HEK293 (cell line): ENCODE results near the gene NAALAD2.

Experiments used
- KLF7 ChIP-seq: fragments of 450-650 bp; formaldehyde crosslinking; IDR thresholded peaks from 2 replicates; pipeline ENCODE4 v1.5.1; 2016; ENCODE audit warnings: missing biosample characterization, missing genetic modification characterization, borderline replicate concordance
- TCF7L2 ChIP-seq: IDR thresholded peaks from 2 replicates; pipeline ENCODE4 v1.6.1; 2011; ENCODE audit warnings: low read depth, mild to moderate bottlenecking, inconsistent platforms, low read length, moderate library complexity, borderline replicate concordance
- YY1 ChIP-seq: fragments of 450-650 bp; formaldehyde crosslinking; IDR thresholded peaks from 2 replicates; pipeline ENCODE4 v1.5.1; 2018; ENCODE audit warnings: missing biosample characterization, missing genetic modification characterization
- ZBTB1 ChIP-seq: fragments of 450-650 bp; formaldehyde crosslinking; IDR thresholded peaks from 2 replicates; pipeline ENCODE4 v1.5.1; 2016; ENCODE audit warnings: missing biosample characterization, missing genetic modification characterization
- ZBTB48 ChIP-seq: fragments of 450-650 bp; formaldehyde crosslinking; IDR thresholded peaks from 2 replicates; pipeline ENCODE4 v1.5.1; 2016; ENCODE audit warnings: missing biosample characterization, missing genetic modification characterization
- ZNF16 ChIP-seq: fragments of 450-650 bp; formaldehyde crosslinking; IDR thresholded peaks from 2 replicates; pipeline ENCODE4 v1.5.1; 2016; ENCODE audit warnings: low read depth, missing biosample characterization, missing genetic modification characterization
- ZNF202 ChIP-seq: fragments of 450-650 bp; formaldehyde crosslinking; IDR thresholded peaks from 2 replicates; pipeline ENCODE4 v1.5.1; 2016; ENCODE audit warnings: missing biosample characterization, missing genetic modification characterization, borderline replicate concordance
- ZNF214 ChIP-seq: fragments of 450-650 bp; formaldehyde crosslinking; IDR thresholded peaks from 2 replicates; pipeline ENCODE4 v1.5.1; 2017; ENCODE audit warnings: missing biosample characterization, mild to moderate bottlenecking, missing genetic modification characterization, borderline replicate concordance
- ZNF792 ChIP-seq: fragments of 450-650 bp; formaldehyde crosslinking; IDR thresholded peaks from 2 replicates; pipeline ENCODE4 v1.5.1; 2016; ENCODE audit warnings: missing biosample characterization, missing genetic modification characterization
- TF ChIP-seq, protein P1 (sequence below): fragments of 450-650 bp; formaldehyde crosslinking; IDR thresholded peaks from 2 replicates; pipeline ENCODE4 v1.5.1; 2016; ENCODE audit warnings: missing biosample characterization, missing genetic modification characterization
- TF ChIP-seq, protein P2 (sequence below): fragments of 450-650 bp; formaldehyde crosslinking; IDR thresholded peaks from 2 replicates; pipeline ENCODE4 v1.5.1; 2016; ENCODE audit warnings: missing biosample characterization, missing genetic modification characterization
- TF ChIP-seq, protein P3 (sequence below): IDR thresholded peaks from 2 replicates; pipeline ENCODE4 v1.6.1; 2011; ENCODE audit warnings: mild to moderate bottlenecking, low read depth, low read length, borderline replicate concordance
- TF ChIP-seq, protein P4 (sequence below): fragments of 450-650 bp; formaldehyde crosslinking; IDR thresholded peaks from 2 replicates; pipeline ENCODE4 v1.5.1; 2016; ENCODE audit warnings: missing biosample characterization, missing genetic modification characterization

DNA sequence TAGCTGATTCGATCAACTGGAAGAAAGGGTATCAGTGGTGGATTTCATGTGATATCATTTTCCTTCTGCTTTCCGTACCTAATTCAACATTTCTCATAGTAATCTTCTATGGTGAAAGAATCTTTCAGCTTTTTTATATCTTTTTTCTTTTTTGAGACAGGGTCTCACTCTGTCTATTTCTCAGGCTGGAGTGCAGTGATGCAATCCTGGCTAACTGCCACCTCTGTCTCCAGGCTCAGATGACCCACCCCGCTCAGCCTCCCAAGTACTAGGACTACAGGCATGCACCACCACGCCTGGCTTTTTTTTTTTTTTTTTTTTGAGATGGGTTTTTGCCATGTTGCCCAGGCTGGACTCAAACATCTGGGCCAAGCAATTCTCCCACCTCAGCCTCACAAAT lies 107.0 kb downstream of the NAALAD2 start:
- TF ChIP-seq, protein P1, sequence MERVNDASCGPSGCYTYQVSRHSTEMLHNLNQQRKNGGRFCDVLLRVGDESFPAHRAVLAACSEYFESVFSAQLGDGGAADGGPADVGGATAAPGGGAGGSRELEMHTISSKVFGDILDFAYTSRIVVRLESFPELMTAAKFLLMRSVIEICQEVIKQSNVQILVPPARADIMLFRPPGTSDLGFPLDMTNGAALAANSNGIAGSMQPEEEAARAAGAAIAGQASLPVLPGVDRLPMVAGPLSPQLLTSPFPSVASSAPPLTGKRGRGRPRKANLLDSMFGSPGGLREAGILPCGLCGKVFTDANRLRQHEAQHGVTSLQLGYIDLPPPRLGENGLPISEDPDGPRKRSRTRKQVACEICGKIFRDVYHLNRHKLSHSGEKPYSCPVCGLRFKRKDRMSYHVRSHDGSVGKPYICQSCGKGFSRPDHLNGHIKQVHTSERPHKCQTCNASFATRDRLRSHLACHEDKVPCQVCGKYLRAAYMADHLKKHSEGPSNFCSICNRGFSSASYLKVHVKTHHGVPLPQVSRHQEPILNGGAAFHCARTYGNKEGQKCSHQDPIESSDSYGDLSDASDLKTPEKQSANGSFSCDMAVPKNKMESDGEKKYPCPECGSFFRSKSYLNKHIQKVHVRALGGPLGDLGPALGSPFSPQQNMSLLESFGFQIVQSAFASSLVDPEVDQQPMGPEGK (tag by site-specific recombination), result no peak
- TF ChIP-seq TCF7L2, result no peak
- no peak for TF ChIP-seq ZBTB48
- TF ChIP-seq, protein P2, sequence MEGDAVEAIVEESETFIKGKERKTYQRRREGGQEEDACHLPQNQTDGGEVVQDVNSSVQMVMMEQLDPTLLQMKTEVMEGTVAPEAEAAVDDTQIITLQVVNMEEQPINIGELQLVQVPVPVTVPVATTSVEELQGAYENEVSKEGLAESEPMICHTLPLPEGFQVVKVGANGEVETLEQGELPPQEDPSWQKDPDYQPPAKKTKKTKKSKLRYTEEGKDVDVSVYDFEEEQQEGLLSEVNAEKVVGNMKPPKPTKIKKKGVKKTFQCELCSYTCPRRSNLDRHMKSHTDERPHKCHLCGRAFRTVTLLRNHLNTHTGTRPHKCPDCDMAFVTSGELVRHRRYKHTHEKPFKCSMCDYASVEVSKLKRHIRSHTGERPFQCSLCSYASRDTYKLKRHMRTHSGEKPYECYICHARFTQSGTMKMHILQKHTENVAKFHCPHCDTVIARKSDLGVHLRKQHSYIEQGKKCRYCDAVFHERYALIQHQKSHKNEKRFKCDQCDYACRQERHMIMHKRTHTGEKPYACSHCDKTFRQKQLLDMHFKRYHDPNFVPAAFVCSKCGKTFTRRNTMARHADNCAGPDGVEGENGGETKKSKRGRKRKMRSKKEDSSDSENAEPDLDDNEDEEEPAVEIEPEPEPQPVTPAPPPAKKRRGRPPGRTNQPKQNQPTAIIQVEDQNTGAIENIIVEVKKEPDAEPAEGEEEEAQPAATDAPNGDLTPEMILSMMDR (tag by site-specific recombination), result no peak
- TF ChIP-seq KLF7 (tag by site-specific recombination), result no peak
- TF ChIP-seq ZBTB1, result no peak
- TF ChIP-seq YY1, result no peak
- TF ChIP-seq, protein P3, sequence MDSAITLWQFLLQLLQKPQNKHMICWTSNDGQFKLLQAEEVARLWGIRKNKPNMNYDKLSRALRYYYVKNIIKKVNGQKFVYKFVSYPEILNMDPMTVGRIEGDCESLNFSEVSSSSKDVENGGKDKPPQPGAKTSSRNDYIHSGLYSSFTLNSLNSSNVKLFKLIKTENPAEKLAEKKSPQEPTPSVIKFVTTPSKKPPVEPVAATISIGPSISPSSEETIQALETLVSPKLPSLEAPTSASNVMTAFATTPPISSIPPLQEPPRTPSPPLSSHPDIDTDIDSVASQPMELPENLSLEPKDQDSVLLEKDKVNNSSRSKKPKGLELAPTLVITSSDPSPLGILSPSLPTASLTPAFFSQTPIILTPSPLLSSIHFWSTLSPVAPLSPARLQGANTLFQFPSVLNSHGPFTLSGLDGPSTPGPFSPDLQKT, result no peak
- TF ChIP-seq, protein P4, sequence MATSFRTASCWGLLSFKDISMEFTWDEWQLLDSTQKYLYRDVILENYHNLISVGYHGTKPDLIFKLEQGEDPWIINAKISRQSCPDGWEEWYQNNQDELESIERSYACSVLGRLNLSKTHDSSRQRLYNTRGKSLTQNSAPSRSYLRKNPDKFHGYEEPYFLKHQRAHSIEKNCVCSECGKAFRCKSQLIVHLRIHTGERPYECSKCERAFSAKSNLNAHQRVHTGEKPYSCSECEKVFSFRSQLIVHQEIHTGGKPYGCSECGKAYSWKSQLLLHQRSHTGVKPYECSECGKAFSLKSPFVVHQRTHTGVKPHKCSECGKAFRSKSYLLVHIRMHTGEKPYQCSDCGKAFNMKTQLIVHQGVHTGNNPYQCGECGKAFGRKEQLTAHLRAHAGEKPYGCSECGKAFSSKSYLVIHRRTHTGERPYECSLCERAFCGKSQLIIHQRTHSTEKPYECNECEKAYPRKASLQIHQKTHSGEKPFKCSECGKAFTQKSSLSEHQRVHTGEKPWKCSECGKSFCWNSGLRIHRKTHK (tag by site-specific recombination), result no peak
- TF ChIP-seq ZNF792 (tag by site-specific recombination), result no peak
- TF ChIP-seq ZNF202 (tag by site-specific recombination), result no peak
- no peak for TF ChIP-seq ZNF214 (tag by site-specific recombination)
- TF ChIP-seq ZNF16 (tag by site-specific recombination), result no peak
